Measurements from ENCODE around the gene CEP57L1.

- TF ChIP-seq EZH2phosphoT487 (IDR thresholded peaks at IDR 0.05; ENCODE audit: low read depth, severe bottlenecking, unreplicated experiment) (no peak), CTCF (IDR thresholded peaks at IDR 0.05; ENCODE audit: poor library complexity) (no peak), EZH2 (IDR thresholded peaks at IDR 0.05; ENCODE audit: borderline replicate concordance) (no peak)
Observed at GRCh38 chr6:109075934-109076333, 19.4 kb upstream of the CEP57L1 start.
